ENCODE data around the gene GPX5.

Gene GPX5

DNA sequence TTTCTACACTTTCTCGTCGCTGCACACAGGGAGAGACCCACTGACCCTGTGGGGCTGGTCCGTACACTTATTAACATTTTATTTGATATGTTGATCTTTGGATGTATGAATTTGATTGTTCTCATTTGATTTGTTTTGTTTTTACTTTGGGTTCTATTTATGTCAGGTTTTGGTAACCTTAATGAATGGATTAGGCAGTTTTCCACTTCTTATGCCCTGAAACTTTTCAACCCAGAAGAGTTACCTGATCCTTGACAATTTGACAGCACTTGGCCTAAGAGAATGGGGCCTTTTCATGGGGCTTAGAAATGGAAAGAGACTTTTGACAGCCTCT is 33.7 kb upstream of the GPX5 start:
- H3K4me3 ChIP-seq (ENCODE audit: low read length, poor library complexity, severe bottlenecking): no peak overlapping the region
- no peaks in the 10 kb centered on the region for H3F3A ChIP-seq (ENCODE audit: low read depth)
- no peak overlapping the region for H2AFZ ChIP-seq (ENCODE audit: low read length)
- no peak overlapping the region for H3K4me2 ChIP-seq (ENCODE audit: low read depth, low read length, poor library complexity, severe bottlenecking)
- no peaks in the 10 kb centered on the region for H3K36me3 ChIP-seq (ENCODE audit: insufficient read depth, low read length)
- no peaks in the 10 kb centered on the region for H3K27me3 ChIP-seq (ENCODE audit: insufficient read depth, low read length, poor library complexity, severe bottlenecking)
- no peaks in the 10 kb centered on the region for H3K9me2 ChIP-seq (replicated peaks; ENCODE audit: low read depth, low read length)
- H3K9ac ChIP-seq (ENCODE audit: low read depth, low read length, poor library complexity, severe bottlenecking): no peak overlapping the region
- no peaks in the 10 kb centered on the region for H3K4me1 ChIP-seq (ENCODE audit: insufficient read depth, low read length, poor library complexity, severe bottlenecking)
- TF ChIP-seq EZH2phosphoT487 (IDR thresholded peaks at IDR 0.05; ENCODE audit: borderline replicate concordance): no peak
- no peak for TF ChIP-seq CTCF (conservative IDR thresholded peaks at IDR 0.05; ENCODE audit: low read length)
- no peaks in the 10 kb centered on the region for H3K79me2 ChIP-seq (ENCODE audit: insufficient read depth, low read length)
- H3K9me3 ChIP-seq (ENCODE audit: insufficient read depth, low read depth, low read length): no peaks in the 10 kb centered on the region
- no peaks in the 10 kb centered on the region for H4K20me1 ChIP-seq (ENCODE audit: insufficient read depth, low read length, poor library complexity, severe bottlenecking)

DNA sequence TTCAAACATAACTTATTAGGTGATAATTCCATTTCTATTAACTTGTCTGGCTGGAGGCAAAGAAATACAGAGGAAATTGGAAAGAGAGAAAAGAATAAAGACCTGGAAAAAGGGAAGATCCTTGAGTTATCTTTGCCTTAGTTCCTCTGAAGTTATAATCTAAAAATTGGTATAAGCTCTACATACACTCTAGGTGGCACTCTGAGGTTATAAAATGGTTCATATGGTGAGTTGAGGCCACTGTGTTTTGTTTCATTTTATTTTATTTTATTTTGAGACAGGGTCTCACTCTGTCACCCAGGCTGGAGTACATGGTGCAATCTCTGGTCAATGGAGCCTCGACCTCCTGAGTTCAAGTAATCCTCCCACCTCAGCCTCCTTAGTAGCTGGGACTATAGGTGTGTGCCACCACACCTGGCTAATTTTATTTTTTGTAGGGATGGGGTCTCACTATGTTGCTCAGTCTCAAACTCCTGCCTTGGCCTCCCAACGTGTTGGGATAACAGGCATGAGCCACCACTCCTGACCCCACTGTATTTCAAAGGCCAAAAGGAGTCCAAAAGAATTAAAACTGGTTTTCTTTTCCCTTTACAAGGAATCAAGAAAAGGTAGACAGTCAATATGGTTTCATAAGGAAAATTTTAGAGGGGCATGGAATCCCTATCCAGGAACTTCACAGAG is 29.4 kb upstream of the GPX5 start:
- H3K9ac ChIP-seq (ENCODE audit: low read depth, low read length, poor library complexity, severe bottlenecking): no peak overlapping the region
- no peaks in the 10 kb centered on the region for H3K4me1 ChIP-seq (ENCODE audit: insufficient read depth, low read length, poor library complexity, severe bottlenecking)
- no peaks in the 10 kb centered on the region for H3F3A ChIP-seq (ENCODE audit: low read depth)
- no peaks in the 10 kb centered on the region for H4K20me1 ChIP-seq (ENCODE audit: insufficient read depth, low read length, poor library complexity, severe bottlenecking)
- H3K27me3 ChIP-seq (ENCODE audit: insufficient read depth, low read length, poor library complexity, severe bottlenecking): no peaks in the 10 kb centered on the region
- H3K4me2 ChIP-seq (ENCODE audit: low read depth, low read length, poor library complexity, severe bottlenecking): no peak overlapping the region
- no peak overlapping the region for H3K4me3 ChIP-seq (ENCODE audit: low read length, poor library complexity, severe bottlenecking)
- no peaks in the 10 kb centered on the region for H3K79me2 ChIP-seq (ENCODE audit: insufficient read depth, low read length)
- no peaks in the 10 kb centered on the region for H3K9me2 ChIP-seq (replicated peaks; ENCODE audit: low read depth, low read length)
- no peak overlapping the region for H2AFZ ChIP-seq (ENCODE audit: low read length)
- H3K9me3 ChIP-seq (ENCODE audit: insufficient read depth, low read depth, low read length): no peaks in the 10 kb centered on the region
- H3K36me3 ChIP-seq (ENCODE audit: insufficient read depth, low read length): no peaks in the 10 kb centered on the region
- TF ChIP-seq CTCF (conservative IDR thresholded peaks at IDR 0.05; ENCODE audit: low read length): peak; percentile 54
- TF ChIP-seq EZH2phosphoT487 (IDR thresholded peaks at IDR 0.05; ENCODE audit: borderline replicate concordance): no peak

DNA sequence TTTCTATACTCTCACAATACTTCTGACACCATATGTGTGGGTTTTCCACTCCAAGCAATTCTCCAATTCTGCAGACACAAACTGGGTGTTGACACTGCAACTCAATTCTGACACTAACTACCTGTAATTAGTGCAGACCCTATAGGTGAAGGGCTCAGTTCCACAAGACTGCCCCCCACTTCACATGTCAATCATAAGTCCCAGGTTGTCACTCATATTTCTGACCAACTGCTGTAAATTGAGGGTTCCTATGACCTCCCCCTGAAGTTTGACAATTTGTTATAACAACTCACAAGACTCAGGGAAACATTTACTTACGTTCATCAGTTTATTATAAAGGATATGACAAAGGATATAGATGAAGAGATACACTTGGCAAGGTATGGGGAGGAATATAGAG is 28.4 kb upstream of the GPX5 start:
- TF ChIP-seq EZH2phosphoT487 (IDR thresholded peaks at IDR 0.05; ENCODE audit: borderline replicate concordance) (no peak), CTCF (conservative IDR thresholded peaks at IDR 0.05; ENCODE audit: low read length) (no peak)
- Histone ChIP-seq H3K4me2 (ENCODE audit: low read depth, low read length, poor library complexity, severe bottlenecking) (no peak overlapping the region), H3K36me3 (ENCODE audit: insufficient read depth, low read length) (no peaks in the 10 kb centered on the region), H3K27me3 (ENCODE audit: insufficient read depth, low read length, poor library complexity, severe bottlenecking) (no peaks in the 10 kb centered on the region), H2AFZ (ENCODE audit: low read length) (no peak overlapping the region; the same call in 1 of the 2 replicates), H4K20me1 (ENCODE audit: insufficient read depth, low read length, poor library complexity, severe bottlenecking) (no peaks in the 10 kb centered on the region), H3K9ac (ENCODE audit: low read depth, low read length, poor library complexity, severe bottlenecking) (no peak overlapping the region), H3K4me1 (ENCODE audit: insufficient read depth, low read length, poor library complexity, severe bottlenecking) (no peaks in the 10 kb centered on the region), H3F3A (ENCODE audit: low read depth) (no peaks in the 10 kb centered on the region), H3K9me2 (replicated peaks; ENCODE audit: low read depth, low read length) (no peaks in the 10 kb centered on the region), H3K79me2 (ENCODE audit: insufficient read depth, low read length) (no peaks in the 10 kb centered on the region), H3K9me3 (ENCODE audit: insufficient read depth, low read depth, low read length) (no peaks in the 10 kb centered on the region), H3K4me3 (ENCODE audit: low read length, poor library complexity, severe bottlenecking) (no peak overlapping the region)
